Bronchial epithelial cell (primary cell): ENCODE data around the gene CREB3L4. TPM values are rescaled to one million over a fixed set of nuclear protein-coding genes. Genes with fewer than 3 reads are reported as not detected.
"Not testable (repeated sequence)": the region's sequence is repeated elsewhere in the genome, so short reads cannot be mapped to it uniquely, and the experiment has no call there.

Experiments
- DNase-seq: peaks from one replicate; pipeline ENCODE4 v3.0.0-alpha.2; 2010; ENCODE audit warnings: low read depth
- FAIRE-seq: peaks from 2 replicates; lab custom pipeline; 2011; peaks lifted over from hg19 to GRCh38; lab: Jason Lieb, UNC
- H3K27me3 ChIP-seq: 2 replicates; pipeline ENCODE4 v1.5.1; 2011; ENCODE audit warnings: low read length; ENCODE audit not compliant: control insufficient read depth, insufficient read depth
- H3K36me3 ChIP-seq: 2 replicates; pipeline ENCODE4 v1.5.1; 2011; ENCODE audit warnings: low read length; ENCODE audit not compliant: control insufficient read depth, insufficient read depth
- H3K4me3 ChIP-seq: 2 replicates; pipeline ENCODE4 v1.5.1; 2011; ENCODE audit warnings: mild to moderate bottlenecking, low read depth, low read length, control low read depth
- CTCF ChIP-seq: IDR thresholded peaks from 2 replicates; pipeline ENCODE4 v1.5.1; 2011; ENCODE audit warnings: mild to moderate bottlenecking, moderate library complexity, low read length, control low read depth, inconsistent platforms; ENCODE audit not compliant: insufficient read depth, severe bottlenecking
- total RNA-seq: library from RNA; depleted of rRNA; stranded (reverse); fragments of >200 nt; gene quantifications from 2 replicates; pipeline ENCODE4 v1.2.1, GENCODE V29; 2014

CREB3L4 gene
- total RNA-seq, 1 donor from 2014 or later, result 7.1 TPM

GRCh38 chr1:153977250-153978240 lies 9.8 kb downstream of the CREB3L4 start, which contains the start of gene JTB:
Gene JTB (minus strand): TSS chr1:153977674. CDS start chr1:153977252, 422 bp downstream.
- peak within 1 kb of the TSS; percentile 76 for H3K4me3 ChIP-seq
- FAIRE-seq (no peak), DNase-seq (peak; percentile 70)
- peaks cover 17% of the 10 kb centered on the region for H3K36me3 ChIP-seq
- no peak for TF ChIP-seq CTCF
- H3K27me3 ChIP-seq, result no peaks in the 10 kb centered on the region

GRCh38 chr1:153978274-153978909 lies 10.7 kb downstream of the CREB3L4 start:
- DNase-seq (no peak), FAIRE-seq (no peak)
- Histone ChIP-seq H3K4me3 (peak overlapping the region; percentile 76), H3K27me3 (no peaks in the 10 kb centered on the region), H3K36me3 (peaks cover 15% of the 10 kb centered on the region)
- TF ChIP-seq CTCF, result no peak

- not testable (repeated sequence) for FAIRE-seq, H3K4me3 ChIP-seq, H3K27me3 ChIP-seq, DNase-seq
- peaks cover 13% of the 10 kb centered on the region for H3K36me3 ChIP-seq
Observed at GRCh38 chr1:153979091-153979490, 11.4 kb downstream of the CREB3L4 start.

- DNase-seq, H3K27me3 ChIP-seq, H3K36me3 ChIP-seq, H3K4me3 ChIP-seq, FAIRE-seq: not testable (repeated sequence)
Observed at GRCh38 chr1:153981735-153982134, 14.0 kb downstream of the CREB3L4 start.

GRCh38 chr1:153984123-153984894 lies 16.6 kb downstream of the CREB3L4 start:
- TF ChIP-seq CTCF, result no peak
- DNase-seq, result no peak
- Histone ChIP-seq H3K36me3 (peaks cover 4% of the 10 kb centered on the region), H3K4me3 (no peak overlapping the region), H3K27me3 (no peaks in the 10 kb centered on the region)
- no peak for FAIRE-seq

- no peak for TF ChIP-seq CTCF
- H3K27me3 ChIP-seq, result no peaks in the 10 kb centered on the region
- H3K4me3 ChIP-seq, result peak overlapping the region; percentile 37
- FAIRE-seq, result no peak
- peaks cover 4% of the 10 kb centered on the region for H3K36me3 ChIP-seq
- DNase-seq, result no peak
Observed at GRCh38 chr1:153985341-153985912, 17.7 kb downstream of the CREB3L4 start.
